HG02763 (cell line): ENCODE measurements around the gene SUPT4H1.

ENCODE experiments used
- ATAC-seq: cut with Tn5 transposase; IDR thresholded peaks from one replicate; pipeline ENCODE4 v1.9.1; 2021; ENCODE audit warnings: mild to moderate bottlenecking, moderate library complexity; ENCODE audit not compliant: unreplicated experiment

The SUPT4H1 gene

GRCh38 chr17:58365185-58365979 is 13.4 kb upstream of the SUPT4H1 start:
- no peak for ATAC-seq

GRCh38 chr17:58364270-58364942 is 12.4 kb upstream of the SUPT4H1 start:
- ATAC-seq, result no peak

GRCh38 chr17:58363457-58364185 is 11.6 kb upstream of the SUPT4H1 start:
- no peak for ATAC-seq

GRCh38 chr17:58362368-58363014 is 10.5 kb upstream of the SUPT4H1 start:
- no peak for ATAC-seq

GRCh38 chr17:58360296-58361063 is 8.5 kb upstream of the SUPT4H1 start:
- no peak for ATAC-seq

GRCh38 chr17:58358408-58359172 is 6.6 kb upstream of the SUPT4H1 start:
- ATAC-seq, result no peak

GRCh38 chr17:58357312-58358297 is 5.6 kb upstream of the SUPT4H1 start:
- no peak for ATAC-seq

- ATAC-seq, result no peak
Measured at GRCh38 chr17:58356231-58356630, 4.2 kb upstream of the SUPT4H1 start.

- no peak for ATAC-seq
Measured at GRCh38 chr17:58354541-58355216, 2.7 kb upstream of the SUPT4H1 start.

GRCh38 chr17:58353389-58353825 is 1.4 kb upstream of the SUPT4H1 start:
- no peak for ATAC-seq

- no peak for ATAC-seq
Measured at GRCh38 chr17:58352596-58353388, 791 bp upstream of the SUPT4H1 start.

- no peak for ATAC-seq
Measured at GRCh38 chr17:58351182-58351581, 819 bp downstream of the SUPT4H1 start.

GRCh38 chr17:58348038-58348437 is 4.0 kb downstream of the SUPT4H1 start:
- ATAC-seq, result no peak

GRCh38 chr17:58345500-58345899 is 6.5 kb downstream of the SUPT4H1 start:
- no peak for ATAC-seq

- peak; percentile 42 for ATAC-seq
Measured at GRCh38 chr17:58344791-58345157, 7.2 kb downstream of the SUPT4H1 start.

- peak; percentile 83 for ATAC-seq
Measured at GRCh38 chr17:58344047-58344790, 7.8 kb downstream of the SUPT4H1 start.
